VCaP (cell line): Measurements from ENCODE around the gene DCAF15.

ENCODE experiments used
- H3K27ac ChIP-seq: fragments of 450-650 bp; 2 replicates; pipeline ENCODE4 v1.5.1; 2017
- CTCF ChIP-seq: fragments of 450-650 bp; conservative IDR thresholded peaks from 2 replicates; pipeline ENCODE4 v1.5.1; 2017; ENCODE audit warnings: mild to moderate bottlenecking, moderate library complexity

DCAF15 gene

DNA sequence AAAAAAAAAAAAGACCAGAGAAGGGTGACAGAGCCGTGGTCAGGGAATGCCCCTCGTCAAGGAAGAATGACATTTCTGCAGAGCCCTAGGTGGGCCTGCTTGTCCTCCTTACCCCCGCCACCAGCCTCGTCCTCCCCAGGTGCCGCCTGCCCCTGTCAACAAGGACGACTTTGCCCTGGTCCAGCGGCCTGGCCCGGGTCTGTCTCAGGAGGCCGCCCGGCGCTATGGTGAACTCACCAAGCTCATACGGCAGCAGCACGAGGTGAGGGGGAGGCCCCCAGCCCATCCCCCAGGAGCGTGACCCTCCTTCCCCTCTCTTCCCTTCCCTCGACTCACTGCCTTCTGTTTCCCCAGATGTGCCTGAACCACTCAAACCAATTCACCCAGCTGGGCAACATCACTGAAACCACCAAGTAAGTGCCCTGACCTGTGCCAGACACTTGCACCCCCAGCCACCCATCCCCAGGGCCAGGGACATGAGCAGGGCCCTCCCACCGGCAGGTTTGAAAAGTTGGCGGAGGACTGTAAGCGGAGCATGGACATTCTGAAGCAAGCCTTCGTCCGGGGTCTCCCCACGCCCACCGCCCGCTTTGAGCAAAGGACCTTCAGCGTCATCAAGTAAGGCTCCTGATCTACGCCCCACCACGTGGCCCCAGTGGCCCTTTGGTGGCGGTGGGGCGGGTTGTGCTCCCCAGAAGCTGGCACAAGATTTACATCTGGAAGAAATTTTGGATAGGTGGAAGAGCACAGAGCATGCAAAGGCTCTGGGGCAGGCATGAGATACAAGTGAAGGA lies 28.9 kb upstream of the DCAF15 start:
- no peak overlapping the region for H3K27ac ChIP-seq
- no peak for TF ChIP-seq CTCF

GRCh38 chr19:13926010-13926409 lies 26.3 kb upstream of the DCAF15 start:
- H3K27ac ChIP-seq: no peak overlapping the region
- TF ChIP-seq CTCF: no peak

GRCh38 chr19:13926715-13927114 lies 25.6 kb upstream of the DCAF15 start:
- TF ChIP-seq CTCF: no peak
- no peak overlapping the region for H3K27ac ChIP-seq

DNA sequence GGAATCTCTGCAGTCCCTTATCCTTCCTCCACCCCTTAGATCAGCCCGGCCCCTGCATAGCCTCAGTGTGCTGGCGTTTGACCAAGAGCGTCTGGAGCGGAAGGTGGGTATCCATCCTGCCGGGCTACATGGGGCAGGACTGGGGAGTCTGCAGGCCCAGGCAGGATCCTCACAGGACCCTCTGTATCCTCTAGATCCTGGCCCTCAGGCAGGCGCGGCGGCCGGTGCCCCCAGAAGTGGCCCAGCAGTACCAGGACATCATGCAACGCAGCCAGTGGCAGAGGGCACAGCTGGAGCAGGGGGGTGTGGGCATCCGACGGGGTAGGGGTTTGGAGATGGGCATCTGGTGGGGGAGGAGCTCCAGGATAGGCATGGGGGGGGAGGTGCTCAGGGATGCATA lies 23.0 kb upstream of the DCAF15 start:
- no peak overlapping the region for H3K27ac ChIP-seq
- TF ChIP-seq CTCF: no peak

- no peak overlapping the region for H3K27ac ChIP-seq
- TF ChIP-seq CTCF: no peak
Measured at GRCh38 chr19:13929956-13930355, 22.4 kb upstream of the DCAF15 start.

DNA sequence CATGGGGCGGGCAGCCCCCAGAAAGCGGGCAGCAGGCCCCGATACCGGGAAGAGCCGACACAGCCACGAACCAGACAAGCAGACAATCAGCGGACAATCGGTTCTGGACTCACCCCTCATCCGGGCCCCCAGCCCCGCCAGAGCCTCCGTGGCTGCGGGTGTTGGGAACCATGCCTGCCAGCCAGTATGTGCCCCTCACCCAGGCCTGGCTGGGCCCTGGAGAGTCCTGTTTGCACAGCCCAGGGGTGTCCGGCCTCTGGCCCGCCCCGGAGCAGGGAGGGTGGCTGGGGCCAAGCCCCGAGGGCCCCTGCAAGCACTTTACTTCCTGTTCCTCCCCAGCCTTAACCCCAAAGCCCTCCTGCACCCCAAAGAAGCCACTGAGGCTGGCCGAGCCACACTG lies 21.9 kb upstream of the DCAF15 start:
- no peak overlapping the region for H3K27ac ChIP-seq
- TF ChIP-seq CTCF: no peak

DNA sequence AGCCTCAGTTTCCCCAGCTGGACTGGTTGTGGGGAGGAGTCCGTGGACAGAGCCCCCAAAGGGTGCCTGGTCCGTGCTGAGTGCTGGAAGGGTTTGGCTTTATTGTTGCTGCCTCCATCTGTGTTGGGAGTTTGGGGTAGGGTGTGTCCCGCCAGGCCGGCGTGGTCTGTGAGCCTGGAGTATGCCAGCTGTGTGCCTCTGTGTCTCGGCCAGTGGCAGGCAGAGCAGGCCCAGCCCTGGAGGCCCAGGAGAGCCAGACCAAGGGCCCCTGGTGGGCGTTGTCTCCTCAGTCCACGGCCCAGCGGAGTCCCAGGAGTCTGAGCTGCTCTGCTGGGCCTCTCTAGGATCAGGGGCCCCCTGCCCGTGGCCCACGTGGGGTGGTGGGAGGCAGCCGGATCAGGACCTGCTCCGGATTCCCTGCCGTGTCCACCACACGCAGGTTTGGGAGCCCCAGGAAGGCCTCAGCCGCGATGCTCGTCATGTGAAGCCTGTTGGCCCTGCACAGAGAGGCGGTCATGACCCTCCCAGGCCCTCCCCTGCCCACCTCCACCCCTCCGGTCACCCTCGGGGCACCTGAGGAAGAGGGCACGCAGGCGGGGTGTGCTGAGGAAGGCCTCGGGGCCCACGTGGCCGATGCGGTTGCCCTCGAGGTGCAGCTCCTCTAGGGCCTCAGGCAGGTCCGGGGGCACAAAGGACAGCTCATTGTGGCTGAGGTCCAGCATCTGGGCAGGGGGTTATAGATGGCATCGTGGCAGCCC lies 20.7 kb upstream of the DCAF15 start:
- H3K27ac ChIP-seq: no peak overlapping the region
- no peak for TF ChIP-seq CTCF
